ENCODE results near the gene ACOT4.
"Not testable (repeated sequence)": the region's sequence is repeated elsewhere in the genome, so short reads cannot be mapped to it uniquely, and the experiment has no call there.

Gene ACOT4

GRCh38 chr14:73577214-73577613 lies 14.5 kb upstream of the ACOT4 start:
- DNase-seq (ENCODE audit: low read depth): not testable (repeated sequence)

GRCh38 chr14:73582102-73582979 lies 9.3 kb upstream of the ACOT4 start:
- DNase-seq (ENCODE audit: low read depth): not testable (repeated sequence)

- DNase-seq (ENCODE audit: low read depth): no peak
Observed at GRCh38 chr14:73588695-73589094, 3.0 kb upstream of the ACOT4 start.

GRCh38 chr14:73589116-73589515 lies 2.6 kb upstream of the ACOT4 start:
- DNase-seq (ENCODE audit: low read depth): no peak

- DNase-seq (ENCODE audit: low read depth): not testable (repeated sequence)
Observed at GRCh38 chr14:73590673-73591004, 1.0 kb upstream of the ACOT4 start.

- no peak for DNase-seq (ENCODE audit: low read depth)
Observed at GRCh38 chr14:73594491-73594890, 2.8 kb downstream of the ACOT4 start.

GRCh38 chr14:73599499-73599898 lies 7.8 kb downstream of the ACOT4 start:
- DNase-seq (ENCODE audit: low read depth): no peak

- no peak for DNase-seq (ENCODE audit: low read depth)
Observed at GRCh38 chr14:73602994-73603393, 11.3 kb downstream of the ACOT4 start.

- no peak for DNase-seq (ENCODE audit: low read depth)
Observed at GRCh38 chr14:73606271-73606670, 14.6 kb downstream of the ACOT4 start.

- no peak for DNase-seq (ENCODE audit: low read depth)
Observed at GRCh38 chr14:73607241-73607640, 15.6 kb downstream of the ACOT4 start.

GRCh38 chr14:73610687-73611086 lies 19.0 kb downstream of the ACOT4 start:
- no peak for DNase-seq (ENCODE audit: low read depth)

- peak; percentile 44 for DNase-seq (ENCODE audit: low read depth)
Observed at GRCh38 chr14:73612339-73613045, 20.8 kb downstream of the ACOT4 start, which contains the start of gene ACOT6. Gene ACOT6, plus strand, starts transcription at chr14:73612517. Its CDS starts 55 bp downstream, at chr14:73612572.

GRCh38 chr14:73613046-73613383 lies 21.3 kb downstream of the ACOT4 start:
- no peak for DNase-seq (ENCODE audit: low read depth)

- DNase-seq (ENCODE audit: low read depth): no peak
Observed at GRCh38 chr14:73613419-73613963, 21.8 kb downstream of the ACOT4 start.

- DNase-seq (ENCODE audit: low read depth): no peak
Observed at GRCh38 chr14:73616831-73617230, 25.2 kb downstream of the ACOT4 start.

GRCh38 chr14:73619524-73619923 lies 27.9 kb downstream of the ACOT4 start:
- no peak for DNase-seq (ENCODE audit: low read depth)

- DNase-seq (ENCODE audit: low read depth): no peak
Observed at GRCh38 chr14:73620268-73620667, 28.6 kb downstream of the ACOT4 start.

- DNase-seq (ENCODE audit: low read depth): no peak
Observed at GRCh38 chr14:73623504-73624054, 31.9 kb downstream of the ACOT4 start.

- no peak for DNase-seq (ENCODE audit: low read depth)
Observed at GRCh38 chr14:73625706-73626105, 34.0 kb downstream of the ACOT4 start.

GRCh38 chr14:73627151-73627558 lies 35.5 kb downstream of the ACOT4 start:
- no peak for DNase-seq (ENCODE audit: low read depth)

GRCh38 chr14:73630009-73630780 lies 38.5 kb downstream of the ACOT4 start:
- no peak for DNase-seq (ENCODE audit: low read depth)
